NCI-H82 (cell line): ENCODE results near the gene MYOD1.

Source experiments
- DNase-seq: peaks from one replicate; lab custom pipeline; 2025; lab: John Stamatoyannopoulos, UW

MYOD1 gene

DNA sequence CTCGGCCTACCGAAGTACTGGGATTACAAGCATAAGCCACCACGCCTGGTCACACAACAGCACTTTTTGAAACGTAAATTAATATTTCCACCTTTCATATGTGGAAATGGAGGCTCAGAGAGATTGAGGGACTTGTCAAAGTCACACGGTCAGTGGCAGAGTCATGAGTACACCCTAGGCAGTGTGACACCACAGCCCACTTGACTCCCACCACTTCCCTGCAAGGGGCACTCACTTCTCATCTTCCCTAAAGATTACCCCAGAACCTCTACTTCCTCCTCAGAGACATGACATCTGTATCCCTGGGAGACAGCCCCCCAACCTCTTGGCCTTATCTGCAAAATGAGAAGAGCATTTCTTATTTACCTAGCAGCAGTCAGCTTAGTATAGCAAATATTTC lies 16.5 kb upstream of the MYOD1 start:
- no peak for DNase-seq

DNA sequence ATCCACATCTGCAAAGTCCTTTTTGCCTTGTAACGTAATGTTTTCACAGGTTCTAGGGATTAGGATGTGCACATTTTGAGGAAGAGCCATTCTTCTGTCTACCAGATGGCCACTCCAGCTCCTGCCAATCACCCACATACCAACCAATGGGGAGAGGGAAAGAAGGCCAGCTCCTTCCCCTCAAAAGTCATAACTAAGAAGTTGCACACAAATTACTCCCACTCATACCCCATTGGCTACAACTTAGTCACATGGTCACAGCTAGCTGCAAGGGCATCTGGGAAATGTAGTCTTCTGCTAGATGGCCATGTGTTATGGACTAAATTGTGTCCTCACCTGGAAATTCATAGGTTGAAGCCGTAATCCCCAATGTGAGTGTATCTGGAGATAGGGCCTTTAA lies 15.4 kb upstream of the MYOD1 start:
- DNase-seq: peak; percentile 56

DNA sequence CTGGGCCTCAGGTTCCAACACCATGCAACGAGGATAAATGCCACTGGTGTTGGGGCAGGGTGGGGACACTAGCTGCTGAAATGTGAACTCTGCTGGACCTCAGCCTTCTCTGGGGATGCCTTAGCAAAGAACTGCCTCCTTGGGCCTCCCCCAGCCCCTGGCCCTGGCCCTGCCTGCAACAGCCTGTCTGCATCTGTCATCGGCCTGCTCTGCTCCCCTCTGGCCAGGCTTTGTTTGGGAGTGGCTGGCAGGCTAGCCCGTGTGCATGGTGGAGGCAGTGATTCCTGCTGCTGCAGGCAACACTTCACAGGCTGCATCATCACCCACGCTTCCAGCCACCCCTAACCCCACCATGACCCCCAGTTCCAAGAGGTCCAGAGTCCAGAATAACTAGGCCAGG lies 11.5 kb upstream of the MYOD1 start:
- no peak for DNase-seq

DNA sequence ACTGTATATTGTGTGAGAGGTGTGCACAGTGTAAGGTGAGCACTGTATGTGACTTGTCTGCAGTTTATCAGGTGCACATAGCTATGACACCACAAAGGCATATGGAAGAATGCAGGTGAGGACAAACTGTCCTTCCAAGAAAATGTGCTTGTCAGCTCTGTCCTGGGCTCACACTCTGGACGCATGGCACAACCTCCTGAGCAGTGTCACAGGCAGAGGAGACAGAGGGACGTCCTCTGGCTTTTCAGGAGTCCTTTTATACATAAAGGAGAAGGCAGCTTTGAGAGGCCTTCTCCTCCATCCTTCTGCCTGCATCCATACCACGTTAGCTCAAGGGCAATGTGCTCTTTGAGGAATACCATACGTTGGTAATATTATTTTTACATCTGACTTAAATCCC lies 7.5 kb upstream of the MYOD1 start:
- no peak for DNase-seq

DNA sequence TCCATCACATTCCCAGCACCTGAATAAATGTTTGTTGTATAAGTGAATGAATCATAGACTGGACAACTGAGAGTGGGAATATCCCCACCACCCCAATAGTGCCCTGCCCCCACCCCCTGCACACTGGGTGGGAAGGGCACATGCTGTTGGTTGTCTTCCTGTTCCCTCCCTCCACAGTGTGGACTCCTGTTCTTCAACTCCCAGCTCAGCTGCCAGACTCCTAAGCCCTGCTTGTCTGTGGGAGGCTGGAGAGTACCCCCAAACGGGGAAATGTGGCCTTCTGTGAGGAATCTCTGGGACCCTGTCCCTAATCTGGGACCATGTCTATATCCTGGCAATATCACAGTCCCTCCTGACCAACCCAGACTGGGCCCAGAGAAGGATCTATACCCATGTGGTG lies 5.5 kb upstream of the MYOD1 start:
- no peak for DNase-seq

DNA sequence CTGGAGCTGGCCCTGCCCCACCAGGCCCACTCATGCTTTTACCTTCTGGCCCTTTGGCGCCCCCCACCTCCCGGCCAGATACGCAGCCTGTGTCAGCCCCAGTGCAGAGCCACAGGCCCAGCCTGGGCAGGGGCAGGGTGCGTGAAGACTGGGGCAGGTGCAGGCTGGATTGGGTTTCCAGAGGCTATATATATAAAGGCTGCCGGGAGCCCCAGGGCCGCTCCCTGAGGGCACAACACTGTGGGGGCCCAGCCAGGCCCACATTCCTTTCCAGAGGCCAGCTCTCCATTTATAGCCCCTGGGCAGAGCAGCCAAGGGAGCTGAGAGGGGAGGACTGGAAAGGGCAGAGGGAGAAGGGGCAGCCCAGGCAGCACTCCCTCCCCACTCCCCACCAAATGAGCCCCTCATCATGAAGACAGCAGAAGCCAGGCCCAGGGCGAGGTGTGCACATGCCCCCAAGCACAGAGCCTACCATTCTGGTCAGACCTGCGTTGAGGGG lies 5.0 kb upstream of the MYOD1 start:
- DNase-seq: peak; percentile 33

DNA sequence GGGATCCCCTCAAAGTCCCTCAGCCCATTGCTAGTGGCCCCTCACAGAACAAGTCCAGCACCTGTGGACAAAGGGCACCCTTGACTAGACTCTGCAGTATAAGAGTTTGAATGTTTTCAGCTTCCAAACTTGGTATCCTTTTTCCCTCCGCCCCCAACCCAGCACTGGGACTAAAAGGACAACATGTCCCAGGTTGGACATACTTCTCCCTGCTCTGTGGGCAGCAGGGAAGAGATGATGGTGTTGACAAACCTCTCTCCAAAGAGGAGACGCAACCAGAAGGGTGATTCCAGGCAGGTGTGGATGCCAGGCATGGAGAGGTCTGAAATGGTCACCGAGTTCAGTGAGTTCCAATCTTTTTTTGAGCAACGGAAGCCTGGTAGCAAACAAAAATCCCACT lies 4.5 kb upstream of the MYOD1 start:
- DNase-seq: no peak

DNA sequence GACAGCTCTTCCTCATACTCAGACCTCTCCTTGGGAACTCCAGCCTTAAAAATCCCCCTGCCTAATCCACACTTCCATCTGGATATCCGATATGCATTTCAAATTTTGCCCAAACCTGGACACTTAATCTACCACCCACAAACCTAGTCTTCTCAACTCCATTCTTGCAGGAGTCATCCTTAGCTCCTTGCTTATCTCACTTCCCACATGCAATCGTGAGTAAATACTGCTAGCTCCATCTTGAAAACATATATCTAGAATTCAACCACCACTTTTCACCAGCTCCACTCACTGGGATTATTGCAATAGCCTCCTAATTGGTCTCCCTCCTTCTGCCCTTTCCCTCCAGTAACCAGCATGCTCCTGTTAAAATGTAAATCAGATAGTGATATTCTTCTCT lies 2.6 kb upstream of the MYOD1 start:
- no peak for DNase-seq

DNA sequence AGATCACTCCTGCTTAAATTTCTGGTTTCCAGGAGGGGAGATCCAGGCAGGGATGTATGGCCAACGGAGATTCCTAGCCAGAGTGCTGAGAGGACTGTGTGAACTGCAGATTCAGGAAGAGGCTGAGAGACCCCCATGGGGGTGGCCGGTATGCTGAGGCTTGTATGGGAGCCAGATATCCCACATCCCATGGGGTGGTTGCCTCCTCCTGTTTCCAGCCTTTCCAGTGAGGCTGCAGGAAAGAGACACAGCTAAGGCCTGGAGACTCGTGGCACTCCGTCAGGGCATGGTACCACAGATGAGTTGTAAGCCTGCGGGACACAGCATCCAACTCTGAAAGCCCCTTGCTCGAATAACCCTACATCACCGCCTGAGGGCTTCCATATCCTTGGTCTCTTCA lies 1.4 kb upstream of the MYOD1 start:
- DNase-seq: no peak

DNA sequence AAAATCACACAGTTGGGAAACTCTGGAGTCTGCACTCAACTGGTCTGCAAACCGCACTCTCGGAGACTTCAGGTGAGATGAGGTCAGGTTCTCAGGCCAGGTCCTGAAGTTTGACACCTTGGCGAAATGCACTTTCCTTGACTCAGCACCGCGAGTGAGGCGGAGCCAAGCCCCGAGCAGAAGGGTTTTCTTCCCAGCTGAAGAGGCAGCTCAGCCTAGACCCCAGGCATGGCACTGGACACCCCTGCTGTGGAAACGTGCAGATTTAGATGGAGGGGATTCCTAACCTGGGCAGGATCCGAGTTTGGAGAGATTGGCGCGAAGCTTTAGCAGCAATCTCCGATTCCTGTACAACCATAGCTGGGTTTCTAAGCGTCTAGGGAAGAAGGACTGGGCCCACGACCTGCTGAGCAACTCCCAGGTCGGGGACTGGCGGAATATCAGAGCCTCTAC lies 835 bp upstream of the MYOD1 start:
- no peak for DNase-seq

DNA sequence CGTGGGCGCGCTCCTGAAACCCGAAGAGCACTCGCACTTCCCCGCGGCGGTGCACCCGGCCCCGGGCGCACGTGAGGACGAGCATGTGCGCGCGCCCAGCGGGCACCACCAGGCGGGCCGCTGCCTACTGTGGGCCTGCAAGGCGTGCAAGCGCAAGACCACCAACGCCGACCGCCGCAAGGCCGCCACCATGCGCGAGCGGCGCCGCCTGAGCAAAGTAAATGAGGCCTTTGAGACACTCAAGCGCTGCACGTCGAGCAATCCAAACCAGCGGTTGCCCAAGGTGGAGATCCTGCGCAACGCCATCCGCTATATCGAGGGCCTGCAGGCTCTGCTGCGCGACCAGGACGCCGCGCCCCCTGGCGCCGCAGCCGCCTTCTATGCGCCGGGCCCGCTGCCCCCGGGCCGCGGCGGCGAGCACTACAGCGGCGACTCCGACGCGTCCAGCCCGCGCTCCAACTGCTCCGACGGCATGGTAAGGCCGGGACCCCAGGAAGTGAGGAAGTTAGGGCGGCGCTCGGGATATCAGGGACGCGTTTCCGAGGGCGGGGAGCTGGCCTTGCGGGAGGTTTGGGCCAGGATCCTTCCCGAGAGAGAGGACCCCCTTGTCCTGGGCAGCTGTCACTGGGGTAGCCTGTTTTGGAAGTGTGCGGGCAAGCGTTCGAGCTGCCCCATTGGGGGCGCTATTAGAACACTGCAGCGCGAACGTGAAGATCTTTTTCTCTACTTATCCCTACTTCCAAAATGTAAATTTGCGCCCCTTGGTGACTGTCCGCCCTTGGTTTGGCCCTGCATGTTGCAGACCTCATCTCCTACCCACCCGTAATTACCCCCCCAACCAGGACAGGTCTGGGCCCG lies 796 bp downstream of the MYOD1 start:
- DNase-seq: peak; percentile 68

DNA sequence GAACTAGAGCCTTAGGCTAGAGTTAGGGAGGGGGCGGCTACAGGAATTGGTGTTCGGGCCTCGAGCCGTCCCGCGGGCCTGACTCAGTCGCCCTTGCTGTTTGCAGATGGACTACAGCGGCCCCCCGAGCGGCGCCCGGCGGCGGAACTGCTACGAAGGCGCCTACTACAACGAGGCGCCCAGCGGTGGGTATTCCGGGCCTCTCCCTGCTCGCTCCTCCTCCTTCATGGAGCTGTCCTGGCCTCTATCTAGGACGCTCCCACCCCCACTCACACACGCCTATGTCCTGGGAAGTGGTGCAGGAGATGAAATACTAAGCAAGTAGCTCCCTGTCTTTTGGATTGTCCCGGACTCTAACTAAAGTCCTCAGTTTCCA lies 1.4 kb downstream of the MYOD1 start:
- peak; percentile 58 for DNase-seq

DNA sequence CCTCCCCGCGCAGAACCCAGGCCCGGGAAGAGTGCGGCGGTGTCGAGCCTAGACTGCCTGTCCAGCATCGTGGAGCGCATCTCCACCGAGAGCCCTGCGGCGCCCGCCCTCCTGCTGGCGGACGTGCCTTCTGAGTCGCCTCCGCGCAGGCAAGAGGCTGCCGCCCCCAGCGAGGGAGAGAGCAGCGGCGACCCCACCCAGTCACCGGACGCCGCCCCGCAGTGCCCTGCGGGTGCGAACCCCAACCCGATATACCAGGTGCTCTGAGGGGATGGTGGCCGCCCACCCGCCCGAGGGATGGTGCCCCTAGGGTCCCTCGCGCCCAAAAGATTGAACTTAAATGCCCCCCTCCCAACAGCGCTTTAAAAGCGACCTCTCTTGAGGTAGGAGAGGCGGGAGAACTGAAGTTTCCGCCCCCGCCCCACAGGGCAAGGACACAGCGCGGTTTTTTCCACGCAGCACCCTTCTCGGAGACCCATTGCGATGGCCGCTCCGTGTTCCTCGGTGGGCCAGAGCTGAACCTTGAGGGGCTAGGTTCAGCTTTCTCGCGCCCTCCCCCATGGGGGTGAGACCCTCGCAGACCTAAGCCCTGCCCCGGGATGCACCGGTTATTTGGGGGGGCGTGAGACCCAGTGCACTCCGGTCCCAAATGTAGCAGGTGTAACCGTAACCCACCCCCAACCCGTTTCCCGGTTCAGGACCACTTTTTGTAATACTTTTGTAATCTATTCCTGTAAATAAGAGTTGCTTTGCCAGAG lies 2.0 kb downstream of the MYOD1 start:
- peak; percentile 19 for DNase-seq

DNA sequence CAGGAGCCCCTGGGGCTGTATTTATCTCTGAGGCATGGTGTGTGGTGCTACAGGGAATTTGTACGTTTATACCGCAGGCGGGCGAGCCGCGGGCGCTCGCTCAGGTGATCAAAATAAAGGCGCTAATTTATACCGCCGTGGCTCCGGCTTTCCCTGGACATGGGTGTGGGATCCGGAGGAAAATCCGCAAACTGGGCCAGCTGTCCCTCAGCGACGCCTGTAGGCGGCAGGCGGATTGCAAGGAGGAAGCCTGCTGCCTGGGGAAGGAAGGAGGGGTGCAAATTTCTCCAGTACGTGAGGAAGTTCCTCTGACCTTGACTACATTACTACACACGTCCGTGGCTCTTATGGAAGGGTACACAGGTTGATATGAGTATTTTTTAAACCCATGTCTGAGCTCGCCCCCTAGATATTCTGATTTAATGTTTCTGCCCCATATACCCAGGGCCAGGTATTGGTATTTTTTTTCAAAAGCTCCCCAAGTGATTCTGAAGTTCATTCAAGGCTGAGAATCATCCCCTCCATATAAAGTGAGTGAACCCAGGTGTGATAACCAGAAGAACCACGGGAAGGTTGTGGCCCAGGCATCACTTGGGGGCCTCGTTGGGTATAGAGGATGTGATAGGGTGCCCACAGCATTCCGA lies 2.8 kb downstream of the MYOD1 start:
- peak; percentile 74 for DNase-seq

DNA sequence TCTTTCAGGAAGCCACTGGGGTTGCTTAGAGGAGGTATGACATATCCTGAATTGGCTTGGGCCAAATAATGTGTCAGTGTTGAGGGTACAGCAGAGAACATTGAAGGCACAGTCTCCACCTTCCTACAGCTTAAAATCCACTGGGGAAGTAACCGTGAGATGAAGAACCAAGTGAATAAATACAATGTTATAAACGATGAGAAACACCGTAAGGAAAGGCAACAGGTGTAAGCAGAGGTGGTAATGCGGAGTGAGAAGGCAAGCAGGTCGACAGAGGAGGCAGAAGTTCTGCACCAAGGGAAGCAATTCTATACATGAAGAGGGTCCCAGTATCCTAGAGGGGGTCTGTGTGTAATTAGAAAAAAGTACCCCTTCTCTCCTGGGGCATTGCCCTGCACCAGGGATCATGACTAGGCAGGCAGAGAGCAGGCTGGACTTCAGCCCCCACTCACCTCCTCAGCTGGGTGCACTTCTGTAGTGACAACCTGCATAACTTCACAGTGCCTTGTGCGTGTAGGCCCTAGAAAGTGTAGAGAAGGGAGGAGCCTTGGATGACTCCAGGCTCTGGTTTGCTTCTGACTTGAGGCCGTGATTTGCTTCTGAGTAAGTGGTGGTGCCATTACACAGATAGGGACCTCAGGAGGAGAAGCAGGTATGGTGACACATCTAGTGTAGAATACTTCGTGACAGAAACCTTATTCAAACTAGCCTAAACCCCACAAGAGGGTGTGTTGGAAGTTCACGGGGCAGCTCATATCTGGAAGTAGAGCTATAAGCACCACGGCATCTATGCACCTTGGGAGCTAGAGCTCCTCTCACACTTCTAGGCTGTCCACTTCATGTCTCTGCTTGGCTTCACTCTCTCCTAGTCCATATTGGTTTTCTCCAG lies 4.9 kb downstream of the MYOD1 start:
- DNase-seq: no peak

DNA sequence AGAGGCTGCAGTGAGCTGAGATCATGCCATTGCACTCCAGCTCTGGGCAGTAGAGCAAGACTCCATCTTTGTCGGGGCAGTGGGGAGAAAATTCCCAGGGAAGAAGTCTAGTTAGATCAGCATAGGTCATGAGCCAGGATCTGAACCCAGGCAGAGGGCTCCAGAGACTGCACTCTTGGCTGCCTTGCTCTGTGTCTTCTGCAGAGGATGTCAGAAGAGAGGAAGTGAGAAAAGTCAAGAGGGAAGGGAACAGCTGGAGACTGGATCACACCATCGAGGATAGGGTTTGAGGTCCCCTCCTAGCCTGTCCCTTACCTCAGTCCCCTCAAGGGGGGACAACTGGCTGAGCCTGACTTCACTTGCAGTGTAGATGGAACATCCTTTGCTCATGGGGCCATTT lies 5.8 kb downstream of the MYOD1 start:
- no peak for DNase-seq

DNA sequence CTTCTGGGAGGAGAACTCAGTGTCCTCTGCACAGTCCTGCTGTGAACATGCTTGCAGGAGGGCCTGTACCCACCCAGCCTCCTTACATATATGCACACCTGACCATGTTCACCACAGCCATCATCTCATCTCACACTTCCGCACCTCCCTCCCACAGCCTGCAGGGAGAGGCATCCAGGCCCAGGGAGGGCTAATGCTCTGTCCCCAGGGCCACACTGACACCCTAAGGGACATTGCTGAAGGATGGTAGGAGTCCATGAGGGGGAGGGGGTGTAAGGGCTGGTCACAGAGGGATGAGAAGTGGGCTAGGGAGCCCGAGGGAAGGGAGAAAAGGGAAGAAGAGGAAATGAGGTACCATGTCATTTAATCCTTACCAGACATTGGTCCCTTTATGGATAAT lies 10.8 kb downstream of the MYOD1 start:
- no peak for DNase-seq

DNA sequence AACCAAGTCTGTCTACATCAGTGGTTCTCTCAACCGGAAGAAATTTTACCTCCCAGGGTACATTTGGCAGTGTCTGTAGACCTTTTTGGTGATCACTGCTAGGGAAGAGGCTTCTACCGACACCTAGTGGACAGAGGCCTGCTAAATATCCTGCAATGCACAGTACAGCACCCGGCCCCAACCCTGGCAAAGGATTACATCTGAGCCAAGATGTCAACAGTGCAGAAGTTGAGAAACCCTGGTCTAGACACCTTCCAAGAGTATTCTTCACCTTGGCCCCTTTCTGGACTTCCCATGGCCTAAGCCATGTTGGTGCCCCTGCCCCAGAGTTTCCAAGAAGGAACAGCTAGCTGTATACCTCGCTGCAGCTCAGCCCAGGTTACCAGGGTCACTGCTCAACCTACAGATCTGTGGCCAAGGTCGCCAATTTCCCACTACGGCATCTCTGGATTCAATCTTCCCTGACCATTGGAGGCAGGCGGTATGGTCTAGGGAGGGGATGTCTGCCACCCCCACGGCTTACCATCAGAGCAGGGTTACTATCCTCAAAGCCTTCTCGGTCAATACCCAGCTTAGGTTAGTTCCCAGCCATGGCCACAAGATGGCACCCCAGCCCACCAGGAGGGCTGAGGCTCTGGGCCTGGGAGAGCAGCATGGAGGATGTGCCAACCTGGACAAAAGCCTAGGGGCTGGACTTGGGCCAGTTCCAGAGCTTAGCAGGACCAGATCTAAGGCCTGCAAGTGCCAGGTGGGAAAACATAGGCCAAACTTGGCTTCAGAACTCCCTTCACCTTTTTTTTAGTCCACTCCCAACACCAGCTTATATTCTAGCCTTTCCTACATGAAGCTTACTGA lies 11.5 kb downstream of the MYOD1 start:
- DNase-seq: peak; percentile 92

DNA sequence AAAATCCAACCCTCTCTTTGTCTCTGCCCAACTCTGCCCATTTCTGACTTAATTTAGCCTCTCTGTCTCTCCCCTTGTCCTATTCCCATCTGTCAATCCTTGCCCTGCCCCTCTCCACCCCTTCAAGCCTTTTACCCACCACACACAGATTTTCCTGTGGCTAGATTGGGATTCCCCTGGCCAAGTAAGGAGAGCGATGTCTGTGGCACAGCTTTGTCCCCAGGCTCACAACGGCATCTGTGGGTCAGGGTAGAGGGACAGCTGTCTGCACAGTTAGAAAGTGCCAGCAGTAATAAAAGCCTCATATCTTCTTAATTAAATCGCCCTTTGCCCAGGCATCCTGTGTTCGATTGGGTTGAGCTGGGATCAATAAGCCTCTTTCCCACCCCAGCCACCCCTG lies 13.9 kb downstream of the MYOD1 start:
- no peak for DNase-seq

DNA sequence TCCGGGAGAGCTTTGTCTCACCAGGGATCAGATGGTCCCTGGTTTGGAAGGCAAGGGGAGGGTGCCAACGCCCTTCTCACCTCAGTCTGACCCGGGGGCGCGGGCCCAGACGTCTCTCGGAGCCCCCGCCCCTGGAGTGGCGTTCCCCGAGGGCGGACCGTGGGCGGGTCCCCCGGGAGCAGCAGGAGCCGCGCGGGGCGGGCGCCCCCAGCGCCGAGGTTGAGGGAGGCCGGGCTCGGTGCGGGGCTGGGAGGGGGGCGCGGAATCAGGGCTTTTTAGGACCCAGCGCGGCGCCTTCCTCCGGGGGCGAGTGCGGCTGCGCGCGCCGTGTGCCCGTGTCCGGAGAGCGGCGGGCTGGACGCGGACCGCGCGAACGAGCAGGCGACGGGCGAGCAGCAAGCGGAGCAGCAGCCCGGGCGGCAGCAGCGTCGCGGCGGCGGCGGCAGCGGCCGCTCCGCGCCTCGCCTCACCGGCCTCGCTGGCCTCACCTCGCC lies 15.1 kb downstream of the MYOD1 start, which contains the start of gene KCNC1:
Gene KCNC1 (plus strand): TSS at position 364 of the 494 bp plus-strand sequence. CDS start 1,222 bp downstream, outside the sequence.
- DNase-seq: peak; percentile 85
